Trophoblast cell (in vitro differentiated cells and primary cell): ENCODE measurements around the gene EHD2.

ENCODE experiments used
- DNase-seq, 2 donors: peaks; one replicate each; pipeline ENCODE4 v3.0.0-alpha.2; 2016
- H2AFZ ChIP-seq: 2 replicates; pipeline ENCODE4 v1.6.1; 2013; ENCODE audit warnings: low read length, moderate library complexity, mild to moderate bottlenecking; ENCODE audit not compliant: insufficient read depth, poor library complexity
- H2AK5ac ChIP-seq: 2 replicates; pipeline ENCODE4 v1.6.1; 2013; ENCODE audit warnings: mild to moderate bottlenecking, low read length
- H2BK120ac ChIP-seq: 2 replicates; pipeline ENCODE4 v1.6.1; 2013; ENCODE audit warnings: low read length, mild to moderate bottlenecking, moderate library complexity; ENCODE audit not compliant: insufficient read depth, poor library complexity
- H2BK12ac ChIP-seq: 2 replicates; pipeline ENCODE4 v1.6.1; 2013; ENCODE audit warnings: mild to moderate bottlenecking, low read length, moderate library complexity
- H2BK5ac ChIP-seq: 2 replicates; pipeline ENCODE4 v1.6.1; 2013; ENCODE audit warnings: low read length, low read depth, moderate library complexity, mild to moderate bottlenecking; ENCODE audit not compliant: poor library complexity
- H3K14ac ChIP-seq: 2 replicates; pipeline ENCODE4 v1.6.1; 2013; ENCODE audit warnings: mild to moderate bottlenecking, low read length
- H3K18ac ChIP-seq: 2 replicates; pipeline ENCODE4 v1.6.1; 2013; ENCODE audit warnings: mild to moderate bottlenecking, low read length
- H3K23ac ChIP-seq: 2 replicates; pipeline ENCODE4 v1.6.1; 2013; ENCODE audit warnings: low read length
- H3K27ac ChIP-seq: 2 replicates; pipeline ENCODE4 v1.5.1; 2013; ENCODE audit warnings: low read depth, mild to moderate bottlenecking, inconsistent platforms, low read length, moderate library complexity
- H3K27me3 ChIP-seq: 2 replicates; pipeline ENCODE4 v1.6.1; 2013; ENCODE audit warnings: inconsistent platforms, mild to moderate bottlenecking, low read length, moderate library complexity; ENCODE audit not compliant: insufficient read depth
- H3K36me3 ChIP-seq, 2 experiments: 1 replicate in 1 of 2; 2 replicates in 1 of 2; pipeline ENCODE4 v1.6.1; 2013; ENCODE audit warnings: low read length in 2 of 2, mild to moderate bottlenecking in 2 of 2, moderate library complexity in 1 of 2; ENCODE audit not compliant: insufficient read depth in 2 of 2, control insufficient read depth in 1 of 2
- H3K4ac ChIP-seq: 2 replicates; pipeline ENCODE4 v1.6.1; 2013; ENCODE audit warnings: low read depth, mild to moderate bottlenecking, low read length, moderate library complexity
- H3K4me1 ChIP-seq, 2 experiments: 1 replicate in 1 of 2; 2 replicates in 1 of 2; pipeline ENCODE4 v1.6.1; 2013; ENCODE audit warnings: low read length in 2 of 2, mild to moderate bottlenecking in 2 of 2, moderate library complexity in 1 of 2; ENCODE audit not compliant: insufficient read depth in 2 of 2, control insufficient read depth in 1 of 2
- H3K4me2 ChIP-seq: 2 replicates; pipeline ENCODE4 v1.6.1; 2013; ENCODE audit warnings: inconsistent platforms, mild to moderate bottlenecking, low read length, moderate library complexity
- H3K4me3 ChIP-seq: 2 replicates; pipeline ENCODE4 v1.5.1; 2013; ENCODE audit warnings: mild to moderate bottlenecking, low read depth, low read length, inconsistent platforms
- H3K79me1 ChIP-seq: one replicate; pipeline ENCODE4 v1.6.1; 2013; ENCODE audit warnings: low read length
- H3K79me2 ChIP-seq: 2 replicates; pipeline ENCODE4 v1.6.1; 2013; ENCODE audit warnings: low read length, mild to moderate bottlenecking; ENCODE audit not compliant: control insufficient read depth, insufficient read depth, poor library complexity
- H3K9ac ChIP-seq: 2 replicates; pipeline ENCODE4 v1.6.1; 2013; ENCODE audit warnings: mild to moderate bottlenecking, low read length
- H3K9me3 ChIP-seq: 2 replicates; pipeline ENCODE4 v1.6.1; 2013; ENCODE audit warnings: low read depth, mild to moderate bottlenecking, control low read depth, inconsistent platforms, low read length; ENCODE audit not compliant: insufficient read depth
- H4K12ac ChIP-seq: 2 replicates; pipeline ENCODE4 v1.6.1; 2013; ENCODE audit warnings: low read depth, mild to moderate bottlenecking, low read length, moderate library complexity
- H4K8ac ChIP-seq: 2 replicates; pipeline ENCODE4 v1.6.1; 2013; ENCODE audit warnings: low read depth, mild to moderate bottlenecking, low read length, moderate library complexity
- H4K91ac ChIP-seq: one replicate; pipeline ENCODE4 v1.6.1; 2013; ENCODE audit warnings: low read depth, mild to moderate bottlenecking, low read length, moderate library complexity
- WGBS: extraction: QIAGEN DNeasy Blood & Tissue Kit; methylation state at CpG from one replicate; pipeline ENCODE4 v1.1.7; 2013; ENCODE audit warnings: missing lambda C conversion rate; ENCODE audit not compliant: insufficient read length, insufficient coverage; ENCODE audit errors: extremely low coverage; 5-methylcytosine and 5-hydroxymethylcytosine counted together

EHD2 gene

DNA sequence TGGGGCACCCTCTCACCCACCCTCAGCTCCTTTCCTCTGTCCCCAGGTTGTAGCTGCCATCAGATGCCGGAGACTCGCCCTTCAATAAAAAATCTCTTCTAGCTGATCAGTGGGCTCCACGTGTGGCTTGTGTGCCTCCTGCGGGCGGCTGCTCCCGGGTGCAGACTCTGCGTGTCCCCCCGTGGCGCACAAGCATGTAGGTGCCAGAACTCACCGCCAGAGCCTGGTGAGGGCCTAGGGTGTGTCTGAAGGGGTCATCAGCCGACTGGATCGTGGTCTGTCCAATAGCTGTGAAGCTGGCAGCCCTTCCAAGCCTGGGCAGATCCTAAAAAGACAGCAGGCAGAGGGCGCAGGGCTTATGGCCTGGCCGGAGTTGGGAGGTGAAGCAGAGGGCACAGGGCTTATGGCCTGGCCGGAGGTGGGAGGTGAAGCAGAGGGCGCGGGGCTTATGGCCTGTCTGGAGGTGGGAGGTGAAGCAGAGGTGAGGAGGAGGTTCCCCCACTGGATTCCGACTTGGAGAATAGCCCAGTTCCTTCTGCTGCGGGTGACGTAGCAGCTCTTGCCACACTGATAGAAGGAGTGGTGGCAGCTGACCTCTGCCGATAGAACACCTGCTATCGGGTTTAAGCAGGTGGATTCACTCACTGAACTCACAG, 43.9 kb downstream of the EHD2 start:
- peaks cover 4% of the 10 kb centered on the region for H3K9me3 ChIP-seq
- no peak overlapping the region for H2BK12ac ChIP-seq
- H3K9ac ChIP-seq: no peak overlapping the region
- H4K8ac ChIP-seq: no peak overlapping the region
- no peak overlapping the region for H3K4me2 ChIP-seq
- no peak overlapping the region for H4K91ac ChIP-seq
- H3K36me3 ChIP-seq: peaks cover 58 to 69% of the 10 kb centered on the region in 2 experiments
- H3K79me2 ChIP-seq: no peaks in the 10 kb centered on the region
- H2AK5ac ChIP-seq: no peak overlapping the region
- no peak for DNase-seq
- H2BK120ac ChIP-seq: no peak overlapping the region
- no peak overlapping the region for H3K4me3 ChIP-seq
- peak overlapping the region; percentile 5 for H4K12ac ChIP-seq
- no peak overlapping the region for H3K4ac ChIP-seq
- H3K27me3 ChIP-seq: no peaks in the 10 kb centered on the region
- H3K4me1 ChIP-seq: no peaks in the 10 kb centered on the region
- H3K14ac ChIP-seq: no peak overlapping the region
- no peak overlapping the region for H2BK5ac ChIP-seq
- no peak overlapping the region for H3K27ac ChIP-seq
- H3K18ac ChIP-seq: no peak overlapping the region
- no peaks in the 10 kb centered on the region for H3K79me1 ChIP-seq
- H2AFZ ChIP-seq: no peak overlapping the region
- WGBS: no CpG with 5 or more reads among the region's 22 CpGs
- no peak overlapping the region for H3K23ac ChIP-seq

DNA sequence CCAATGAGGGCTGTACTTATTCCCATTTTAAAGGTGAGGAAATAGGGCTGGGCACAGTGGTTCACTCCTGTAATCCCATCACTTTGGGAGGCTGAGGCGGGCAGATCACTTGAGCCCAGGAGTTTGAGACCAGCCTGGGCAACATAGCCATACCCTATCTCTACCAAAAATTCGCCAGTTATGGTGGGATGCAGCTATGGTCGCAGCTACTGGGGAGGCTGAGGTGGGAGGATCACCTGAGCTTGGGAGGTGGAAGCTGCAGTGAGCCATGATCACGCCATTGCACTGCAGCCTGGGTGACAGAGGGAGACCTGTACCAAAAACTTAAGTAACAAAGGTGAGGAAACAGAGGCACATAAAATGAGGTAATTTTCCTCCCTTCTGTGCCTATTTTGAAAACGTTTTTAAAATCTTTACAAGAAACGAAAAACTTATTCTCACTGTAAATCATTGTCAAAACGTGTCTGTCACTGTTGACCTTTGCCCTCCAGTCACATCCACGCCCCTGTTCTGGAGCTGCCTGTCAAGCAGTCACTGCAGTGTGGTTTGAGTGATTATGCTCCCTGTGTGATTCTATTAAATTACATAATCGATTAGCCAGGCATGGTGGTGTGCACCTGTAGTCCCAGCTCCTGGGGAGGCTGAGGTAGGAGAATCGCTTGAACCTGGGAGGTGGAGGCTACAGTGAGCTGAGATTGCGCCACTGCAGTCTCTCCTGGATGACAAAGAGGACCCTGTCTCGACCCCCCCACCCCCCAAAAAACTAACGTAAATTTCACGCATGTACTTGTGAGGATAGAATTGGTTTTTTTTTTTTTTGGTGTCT, 44.6 kb downstream of the EHD2 start:
- Histone ChIP-seq H3K9ac (no peak overlapping the region), H3K4me1 (no peaks in the 10 kb centered on the region), H3K79me2 (no peaks in the 10 kb centered on the region), H3K14ac (no peak overlapping the region), H3K23ac (no peak overlapping the region), H3K4me2 (no peak overlapping the region), H2AK5ac (no peak overlapping the region), H2BK5ac (no peak overlapping the region), H3K4me3 (no peak overlapping the region), H3K27ac (no peak overlapping the region), H2BK12ac (no peak overlapping the region), H2BK120ac (no peak overlapping the region), H4K8ac (no peak overlapping the region), H3K27me3 (no peaks in the 10 kb centered on the region), H3K9me3 (peaks cover 4% of the 10 kb centered on the region), H3K79me1 (no peaks in the 10 kb centered on the region), H3K36me3 (peaks cover 51 to 62% of the 10 kb centered on the region in 2 experiments), H2AFZ (no peak overlapping the region), H3K18ac (no peak overlapping the region), H3K4ac (no peak overlapping the region), H4K12ac (no peak overlapping the region), H4K91ac (no peak overlapping the region)
- DNase-seq: no peak
- no CpG with 5 or more reads among the region's 14 CpGs for WGBS

DNA sequence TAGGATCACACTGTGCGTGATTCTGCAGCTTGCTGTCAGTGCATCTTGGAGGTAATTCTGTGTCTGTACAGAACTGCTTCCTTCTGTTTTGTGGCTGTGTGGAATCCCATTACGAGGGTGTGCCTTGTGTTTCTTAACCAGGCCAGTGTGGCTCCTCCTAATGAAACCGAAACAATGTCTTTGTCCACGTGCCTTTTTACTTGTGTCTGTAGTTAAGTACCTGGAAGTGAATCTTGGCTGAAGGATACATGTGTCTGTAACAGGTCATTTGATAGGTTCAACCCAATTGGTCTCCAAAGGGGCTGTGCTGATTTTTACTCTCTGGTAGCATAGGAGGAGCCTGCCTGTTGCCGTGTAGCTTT, 45.2 kb downstream of the EHD2 start:
- Histone ChIP-seq H3K36me3 (peaks cover 45 to 56% of the 10 kb centered on the region in 2 experiments), H3K9me3 (peaks cover 4% of the 10 kb centered on the region), H3K23ac (no peak overlapping the region), H3K4me3 (no peak overlapping the region), H2BK120ac (no peak overlapping the region), H3K4ac (no peak overlapping the region), H2AFZ (no peak overlapping the region), H4K91ac (no peak overlapping the region), H2BK12ac (no peak overlapping the region), H3K14ac (no peak overlapping the region), H2AK5ac (no peak overlapping the region), H3K18ac (no peak overlapping the region), H4K8ac (no peak overlapping the region), H3K27me3 (no peaks in the 10 kb centered on the region), H2BK5ac (no peak overlapping the region), H3K79me2 (no peaks in the 10 kb centered on the region), H4K12ac (no peak overlapping the region), H3K9ac (no peak overlapping the region), H3K4me1 (no peaks in the 10 kb centered on the region), H3K79me1 (no peaks in the 10 kb centered on the region), H3K4me2 (no peak overlapping the region), H3K27ac (no peak overlapping the region)
- DNase-seq: no peak
- WGBS: no CpG with 5 or more reads among the region's 5 CpGs

DNA sequence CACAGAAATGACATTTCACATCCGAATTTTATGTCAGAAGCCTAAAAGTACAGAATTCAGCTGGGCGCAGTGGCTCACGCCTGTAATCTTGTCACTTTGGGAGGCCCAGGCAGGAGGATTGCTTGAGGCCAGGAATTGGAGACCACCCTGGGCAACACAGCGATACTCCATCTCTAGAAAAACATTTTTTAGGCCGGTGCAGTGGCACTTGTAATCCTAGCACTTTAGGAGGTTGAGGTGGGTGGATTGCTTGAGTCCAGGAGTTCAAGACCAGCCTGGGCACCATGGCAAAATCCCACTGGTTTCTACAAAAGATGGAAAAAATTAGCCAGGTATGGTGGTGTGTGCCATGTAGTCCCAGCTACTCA, 47.4 kb downstream of the EHD2 start:
- no peak overlapping the region for H2BK12ac ChIP-seq
- no peak for DNase-seq
- H3K4me3 ChIP-seq: no peak overlapping the region
- no peaks in the 10 kb centered on the region for H3K79me2 ChIP-seq
- no peak overlapping the region for H3K18ac ChIP-seq
- H3K9ac ChIP-seq: no peak overlapping the region
- H3K9me3 ChIP-seq: peaks cover 2% of the 10 kb centered on the region
- no CpG with 5 or more reads among the region's 5 CpGs for WGBS
- H3K4me1 ChIP-seq: no peaks in the 10 kb centered on the region
- no peak overlapping the region for H3K4me2 ChIP-seq
- no peak overlapping the region for H4K8ac ChIP-seq
- H2AFZ ChIP-seq: no peak overlapping the region
- H3K23ac ChIP-seq: no peak overlapping the region
- H4K91ac ChIP-seq: no peak overlapping the region
- no peak overlapping the region for H2BK5ac ChIP-seq
- H3K4ac ChIP-seq: no peak overlapping the region
- H3K36me3 ChIP-seq: peaks cover 23 to 35% of the 10 kb centered on the region in 2 experiments
- H3K27ac ChIP-seq: no peak overlapping the region
- H2AK5ac ChIP-seq: no peak overlapping the region
- H3K79me1 ChIP-seq: no peaks in the 10 kb centered on the region
- no peak overlapping the region for H4K12ac ChIP-seq
- H2BK120ac ChIP-seq: no peak overlapping the region
- H3K14ac ChIP-seq: no peak overlapping the region
- no peaks in the 10 kb centered on the region for H3K27me3 ChIP-seq
